Stomach (tissue), 9 donors: ENCODE results near the gene ADAMTS15. TPM values are rescaled to one million over a fixed set of nuclear protein-coding genes. Genes with fewer than 3 reads are reported as not detected.
A peak's percentile ranks its signal among the peaks of the same experiment; 100 is the strongest.

ENCODE experiments used
- DNase-seq, 2 donors: peaks; one replicate each; pipeline versions ENCODE4 v3.0.0 to v3.0.0-alpha.2; 2013 to 2019
- H3K27ac ChIP-seq, 5 donors: fragments of 200-600 bp in 4 of 5; sonication (generic) in 4 of 5; one replicate each; pipeline ENCODE4 v1.5.1; 2013 to 2019; ENCODE audit warnings: mild to moderate bottlenecking in 1 of 5, moderate library complexity in 1 of 5
- H3K27me3 ChIP-seq, 3 donors: fragments of 200-600 bp; sonication (generic); one replicate each; pipeline ENCODE4 v1.5.1; 2017 to 2019; ENCODE audit warnings: mixed run types in 1 of 3
- H3K36me3 ChIP-seq, 4 donors: fragments of 200-600 bp; sonication (generic); 1 replicate in 3 of 4; 2 replicates in 1 of 4; pipeline ENCODE4 v1.5.1; 2016 to 2019
- H3K4me1 ChIP-seq, 4 donors: fragments of 200-600 bp; sonication (generic); one replicate each; pipeline ENCODE4 v1.5.1; 2016 to 2019
- H3K4me3 ChIP-seq, 4 donors: fragments of 200-600 bp; sonication (generic) in 3 of 4; one replicate each; pipeline ENCODE4 v1.5.1; 2016 to 2019; ENCODE audit warnings: mild to moderate bottlenecking in 1 of 4
- H3K9me3 ChIP-seq, 4 donors: fragments of 200-600 bp; sonication (generic); one replicate each; pipeline ENCODE4 v1.5.1; 2016 to 2019
- CTCF ChIP-seq, 7 experiments: fragments of 450-650 bp in 4 of 7; fragments of 200-600 bp in 3 of 7; sonication (generic) in 3 of 7; IDR thresholded peaks; one replicate each; pipeline ENCODE4 v1.5.1; 2016 to 2019; ENCODE audit warnings: antibody characterized with exemption in 7 of 7, control low read depth in 2 of 7, mild to moderate bottlenecking in 1 of 7
- EP300 ChIP-seq: sonication (generic); formaldehyde crosslinking; IDR thresholded peaks from one replicate; pipeline ENCODE4 v1.6.1; 2017; ENCODE audit warnings: antibody characterized with exemption
- POLR2A ChIP-seq, 4 donors: fragments of 450-650 bp; IDR thresholded peaks; one replicate each; pipeline ENCODE4 v1.6.1; 2016; ENCODE audit warnings: antibody characterized with exemption in 4 of 4, control low read depth in 2 of 4, mild to moderate bottlenecking in 1 of 4, moderate library complexity in 1 of 4
- POLR2AphosphoS5 ChIP-seq, 3 donors: sonication (generic); formaldehyde crosslinking; IDR thresholded peaks; one replicate each; pipeline ENCODE4 v1.6.1; 2016; ENCODE audit warnings: antibody characterized with exemption in 3 of 3
- WGBS, 5 donors: extraction: QIAGEN DNeasy Blood & Tissue Kit in 3 of 5; methylation state at CpG; one replicate each; pipeline versions ENCODE4 v1.1.5 to v1.1.7; 2013 to 2018; 5-methylcytosine and 5-hydroxymethylcytosine counted together
- intact Hi-C: fragments of 100-400 bp; cut with DNase I; formaldehyde crosslinking; loops from one replicate; pipeline ENCODE4 v1.15.1; 2023; ENCODE audit warnings: low total_unique reads
- polyA plus RNA-seq, 3 donors: library from polyadenylated mRNA; stranded (reverse); fragments of 200-250 nt; gene quantifications; one replicate each; pipeline ENCODE4 v1.2.3, GENCODE V29; 2013
- total RNA-seq, 5 donors: library from RNA; depleted of rRNA; stranded (reverse); fragments of >200 nt; gene quantifications; one replicate each; pipeline versions ENCODE4 v1.1.0 to v1.2.3, GENCODE V29; 2014 to 2016
- donor health status: healthy with polysubstance abuse.
- donor health status: Bipolar disorder and iron deficiency.
- donor health status: healthy.

The ADAMTS15 gene
- total and polyA plus RNA-seq, 8 donors = 1.4 to 23.5 (median 2.4) TPM

- Histone ChIP-seq H3K27ac (peak overlapping the region in 1 of 5 donors; percentile 90), H3K4me1 (peaks cover 15 to 53% (median 32%) of the 10 kb centered on the region in 4 donors), H3K36me3 (no peaks in the 10 kb centered on the region), H3K4me3 (no peak overlapping the region), H3K27me3 (peaks cover 1 to 49% (median 20%) of the 10 kb centered on the region in 3 donors), H3K9me3 (no peaks in the 10 kb centered on the region)
- no peak for DNase-seq
- WGBS, 5 donors = 85 to 91% (median 87%) methylated on average over 21 to 22 of the region's 22 CpGs
- TF ChIP-seq CTCF (IDR thresholded peaks at IDR 0.05) = no peak
- no peak for TF ChIP-seq POLR2AphosphoS5 (IDR thresholded peaks at IDR 0.05)
- no peak for TF ChIP-seq EP300
- TF ChIP-seq POLR2A (IDR thresholded peaks at IDR 0.05) = no peak
- intact Hi-C loops = loop anchor here (10.0 kb wide), 1 partner anchor 218 kb away; no protein-coding TSS in a partner anchor
Observed at GRCh38 chr11:130422251-130422995, 26.0 kb upstream of the ADAMTS15 start.

GRCh38 chr11:130423541-130424142, 24.8 kb upstream of the ADAMTS15 start:
- Histone ChIP-seq H3K27me3 (peaks cover 6 to 61% (median 30%) of the 10 kb centered on the region in 3 donors), H3K4me3 (no peak overlapping the region), H3K9me3 (no peaks in the 10 kb centered on the region), H3K4me1 (peaks cover 22 to 53% (median 38%) of the 10 kb centered on the region in 4 donors), H3K36me3 (no peaks in the 10 kb centered on the region), H3K27ac (peak overlapping the region in 1 of 5 donors; percentile 90)
- 84 to 89% (median 84%) methylated on average over 16 of the region's 16 CpGs for WGBS, 5 donors
- TF ChIP-seq POLR2AphosphoS5 (IDR thresholded peaks at IDR 0.05) = no peak
- TF ChIP-seq EP300 = no peak
- no peak for DNase-seq
- intact Hi-C loops = loop anchor here (10.0 kb wide), 1 partner anchor 219 kb away; no protein-coding TSS in a partner anchor

GRCh38 chr11:130424613-130425140, 23.8 kb upstream of the ADAMTS15 start:
- no peaks in the 10 kb centered on the region for H3K36me3 ChIP-seq
- H3K4me1 ChIP-seq = peaks cover 22 to 52% (median 39%) of the 10 kb centered on the region in 4 donors
- WGBS, 5 donors = 85 to 94% (median 88%) methylated on average over 14 of the region's 14 CpGs
- H3K27ac ChIP-seq = peak overlapping the region in 1 of 5 donors; percentile 90
- TF ChIP-seq POLR2AphosphoS5 (IDR thresholded peaks at IDR 0.05) = no peak
- no peak for TF ChIP-seq CTCF (IDR thresholded peaks at IDR 0.05)
- no peak for TF ChIP-seq POLR2A (IDR thresholded peaks at IDR 0.05)
- no peaks in the 10 kb centered on the region for H3K9me3 ChIP-seq
- no peak for DNase-seq
- H3K4me3 ChIP-seq = no peak overlapping the region
- peaks cover 6 to 72% (median 39%) of the 10 kb centered on the region in 3 donors for H3K27me3 ChIP-seq
- intact Hi-C loops = loop anchor here (10.0 kb wide), 1 partner anchor 220 kb away; no protein-coding TSS in a partner anchor

- peaks cover 6 to 73% (median 44%) of the 10 kb centered on the region in 3 donors for H3K27me3 ChIP-seq
- H3K36me3 ChIP-seq = no peaks in the 10 kb centered on the region
- no peaks in the 10 kb centered on the region for H3K9me3 ChIP-seq
- no peak for TF ChIP-seq EP300
- TF ChIP-seq POLR2AphosphoS5 (IDR thresholded peaks at IDR 0.05) = no peak
- no peak for TF ChIP-seq CTCF (IDR thresholded peaks at IDR 0.05)
- no peak for TF ChIP-seq POLR2A (IDR thresholded peaks at IDR 0.05)
- H3K27ac ChIP-seq = peak overlapping the region in 1 of 5 donors; percentile 90
- H3K4me3 ChIP-seq = no peak overlapping the region
- H3K4me1 ChIP-seq = peaks cover 20 to 47% (median 37%) of the 10 kb centered on the region in 4 donors
- 76 to 81% (median 80%) methylated on average over 8 of the region's 8 CpGs for WGBS, 5 donors
- DNase-seq = no peak
- intact Hi-C loops = loop anchor here (10.0 kb wide), 1 partner anchor 220 kb away; no protein-coding TSS in a partner anchor
Observed at GRCh38 chr11:130425156-130425555, 23.3 kb upstream of the ADAMTS15 start.
